CMK (cell line): ENCODE results near the gene SAYSD1.

ENCODE experiments used
- DNase-seq: peaks from one replicate; pipeline ENCODE4 v3.0.0-alpha.2; 2010; ENCODE audit warnings: low read depth

Gene SAYSD1

DNA sequence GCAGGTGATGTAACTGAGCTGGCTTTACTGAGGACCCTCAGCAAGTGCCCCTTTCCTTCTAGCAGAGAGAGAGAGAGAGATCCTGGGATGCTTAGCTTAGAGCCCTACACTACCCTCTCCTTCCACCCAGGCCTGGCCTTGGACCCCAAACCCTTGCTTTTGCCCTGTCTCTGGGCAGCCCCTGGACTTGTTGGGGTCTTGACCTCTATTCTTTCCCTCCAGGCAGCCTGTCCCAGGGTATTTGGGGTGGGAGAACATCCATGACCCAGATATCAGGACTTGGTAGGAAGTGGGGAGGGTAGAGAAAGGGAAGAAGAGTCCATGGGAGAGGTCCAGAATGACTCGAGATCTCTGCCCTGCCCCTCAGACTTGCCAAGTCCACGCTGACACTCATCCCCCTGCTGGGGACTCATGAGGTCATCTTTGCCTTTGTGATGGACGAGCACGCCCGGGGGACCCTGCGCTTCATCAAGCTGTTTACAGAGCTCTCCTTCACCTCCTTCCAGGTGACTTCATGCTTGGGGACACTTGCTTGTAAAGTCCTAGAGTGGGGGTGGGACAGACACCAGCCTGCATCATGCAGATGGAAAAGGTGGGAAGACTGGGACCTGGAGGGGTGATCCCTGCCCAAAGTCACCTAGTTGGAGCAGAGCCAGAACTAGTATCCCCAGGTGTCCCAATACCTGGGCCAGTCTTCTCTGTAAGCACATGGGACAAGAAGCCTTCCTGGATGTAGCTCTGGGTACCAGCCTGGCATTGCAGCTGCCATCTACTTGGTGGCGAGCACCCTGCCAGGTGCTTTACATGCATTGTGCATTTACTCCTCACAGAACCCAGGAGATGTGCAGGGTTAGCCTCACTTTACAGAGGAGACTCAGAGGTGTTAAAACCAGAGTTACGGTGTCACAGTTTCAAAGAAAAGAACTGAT, 35.5 kb downstream of the SAYSD1 start:
- no peak for DNase-seq

GRCh38 chr6:39078695-39079094, 36.3 kb downstream of the SAYSD1 start:
- DNase-seq: no peak

DNA sequence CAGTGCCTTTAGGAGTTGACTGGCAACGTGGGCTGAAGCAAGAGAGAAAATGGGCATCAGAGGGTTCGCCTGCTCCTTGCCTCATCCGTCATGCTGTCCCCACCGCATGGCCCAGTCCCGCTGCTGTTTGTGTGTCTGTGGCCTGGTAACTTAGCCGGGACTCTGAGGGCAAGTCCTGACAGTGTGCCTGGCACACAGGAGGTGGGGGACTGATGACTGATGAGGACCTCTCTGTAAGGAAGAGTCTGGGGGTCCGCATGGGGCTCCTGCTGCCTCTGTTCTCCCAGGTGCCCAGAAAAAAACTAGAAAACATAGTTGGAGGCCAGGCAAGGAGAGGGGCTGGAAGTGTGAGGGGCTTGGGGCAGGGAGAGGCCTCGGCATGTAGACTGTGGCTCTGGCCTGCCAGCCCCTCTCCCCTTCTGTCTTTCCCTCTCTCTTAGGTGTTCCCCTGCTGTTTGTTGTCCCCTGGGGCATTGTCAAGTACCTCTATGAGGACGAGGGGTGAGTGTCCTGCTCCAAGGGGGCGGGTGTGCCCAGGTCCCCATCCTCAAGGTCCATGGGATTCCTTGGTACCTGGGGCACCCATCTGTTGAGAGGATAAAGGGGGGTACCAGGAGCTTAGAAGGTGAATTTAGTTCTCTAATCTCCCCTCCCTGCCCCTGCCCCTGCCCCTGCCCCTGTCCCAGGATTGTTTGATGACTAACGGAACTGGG, 36.9 kb downstream of the SAYSD1 start:
- no peak for DNase-seq

DNA sequence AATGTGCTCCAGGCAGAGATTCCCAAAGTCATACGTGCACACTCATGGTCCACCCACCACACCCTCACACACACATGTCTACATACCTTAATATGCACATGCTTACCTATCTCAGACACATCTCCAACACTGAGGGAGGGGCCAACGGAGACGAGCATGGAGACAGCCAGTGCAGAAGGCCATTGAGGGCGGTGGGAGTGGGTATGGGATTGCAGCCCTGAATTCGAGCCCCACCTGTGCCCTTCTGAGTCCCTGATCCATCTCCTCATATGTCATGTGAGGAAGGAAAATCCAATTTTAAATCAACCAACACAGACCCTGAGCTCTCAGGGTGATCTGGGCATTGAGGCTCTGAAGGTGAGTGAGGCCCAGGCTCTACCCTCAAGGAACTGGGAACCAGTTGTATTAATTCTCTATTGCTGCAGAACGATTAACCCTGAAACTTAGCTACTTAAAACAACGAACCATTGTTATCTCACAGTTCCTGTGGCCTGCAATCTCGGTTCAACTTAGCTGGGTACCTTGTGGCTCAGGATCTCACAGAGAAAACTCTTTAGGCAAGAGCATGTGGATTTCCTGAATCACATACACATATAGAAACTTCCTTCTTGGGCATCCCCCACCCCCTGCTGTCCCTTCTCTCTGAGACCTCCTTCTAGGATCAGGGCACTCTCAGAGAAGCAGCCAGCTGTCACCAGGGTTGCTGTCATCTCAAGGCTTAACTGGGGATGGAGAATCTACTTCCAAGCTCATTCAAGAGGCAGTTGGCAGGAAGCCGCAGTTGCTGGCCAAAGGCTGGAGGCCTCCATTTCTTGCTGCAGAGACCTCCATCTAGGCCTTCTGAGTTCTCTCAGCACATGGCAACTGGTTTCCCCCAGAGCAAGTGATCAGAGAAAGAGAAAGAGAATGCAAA, 38.1 kb downstream of the SAYSD1 start:
- no peak for DNase-seq

GRCh38 chr6:39075807-39076622, 39.0 kb downstream of the SAYSD1 start:
- no peak for DNase-seq

- DNase-seq: no peak
Observed at GRCh38 chr6:39075010-39075686, 39.8 kb downstream of the SAYSD1 start.

GRCh38 chr6:39074486-39074885, 40.5 kb downstream of the SAYSD1 start:
- DNase-seq: no peak

DNA sequence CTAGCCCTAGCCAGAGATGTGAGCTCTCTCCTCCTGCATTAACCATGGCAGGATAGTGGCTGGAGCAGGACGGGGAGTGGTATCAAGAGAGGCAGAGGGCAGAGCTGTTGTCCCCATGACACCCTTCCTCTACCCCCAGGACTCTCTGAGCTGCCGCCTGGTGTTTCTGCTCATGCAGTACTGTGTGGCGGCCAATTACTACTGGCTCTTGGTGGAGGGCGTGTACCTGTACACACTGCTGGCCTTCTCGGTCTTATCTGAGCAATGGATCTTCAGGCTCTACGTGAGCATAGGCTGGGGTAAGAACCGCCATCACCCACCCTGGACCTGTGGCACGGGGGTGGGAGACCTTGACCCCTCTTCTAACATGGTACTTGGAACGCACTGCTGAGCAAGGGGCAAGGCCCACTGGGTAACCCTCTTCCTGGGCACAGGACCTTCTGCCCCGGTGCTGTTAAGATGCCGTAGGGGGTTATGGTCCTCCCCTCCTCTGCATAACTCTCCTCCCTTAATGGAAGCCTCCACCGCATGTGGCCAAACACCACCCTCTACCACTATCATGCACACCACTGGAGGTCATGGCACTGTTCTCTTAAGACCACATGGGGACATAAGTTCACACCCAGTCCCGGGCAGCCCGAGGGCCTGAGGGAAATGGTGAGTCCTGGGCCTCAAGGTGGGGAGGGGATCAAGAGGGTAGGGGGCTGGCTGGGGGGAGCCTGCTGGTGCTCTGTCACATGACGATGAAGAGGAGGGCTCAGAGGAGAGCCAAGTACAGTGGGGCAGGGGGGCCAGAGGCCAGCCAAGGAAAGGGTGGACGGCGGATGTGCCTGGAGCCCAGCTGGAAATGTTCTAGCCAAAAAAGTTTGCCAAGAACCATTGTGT, 41.3 kb downstream of the SAYSD1 start:
- DNase-seq: no peak

DNA sequence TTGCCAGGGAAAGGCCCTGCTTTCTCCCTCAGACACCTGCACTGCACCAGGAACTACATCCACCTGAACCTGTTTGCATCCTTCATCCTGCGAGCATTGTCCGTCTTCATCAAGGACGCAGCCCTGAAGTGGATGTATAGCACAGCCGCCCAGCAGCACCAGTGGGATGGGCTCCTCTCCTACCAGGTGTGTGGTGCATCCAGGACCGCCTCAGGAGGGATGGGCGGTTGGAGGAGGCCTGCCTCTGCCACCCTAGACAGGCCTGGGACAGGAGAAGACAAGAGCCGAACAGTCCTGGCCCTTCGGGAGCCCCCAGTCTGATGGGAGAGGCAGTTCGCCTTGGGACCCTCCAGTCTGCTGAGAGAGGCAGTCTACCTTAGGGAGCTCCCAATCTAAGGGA, 42.2 kb downstream of the SAYSD1 start:
- DNase-seq: no peak

DNA sequence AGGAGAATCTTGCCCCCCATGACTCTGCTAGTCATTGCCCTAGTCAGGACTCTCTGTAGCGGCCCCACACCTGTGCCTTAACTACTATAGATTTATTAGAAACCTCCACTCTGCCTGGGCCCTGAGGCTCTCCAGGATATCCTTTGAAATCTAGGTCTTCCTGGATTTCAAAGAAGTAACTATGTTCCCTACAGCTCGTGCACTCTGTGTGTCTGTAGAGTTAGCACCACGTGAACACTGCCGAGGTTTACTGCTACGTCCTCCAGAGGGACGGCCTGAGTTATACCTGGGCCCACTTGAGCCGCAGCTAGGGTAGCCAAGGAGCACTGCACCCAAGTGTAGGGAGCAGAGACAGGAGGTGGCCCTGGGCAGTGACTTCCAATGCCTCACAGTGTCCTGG, 46.6 kb downstream of the SAYSD1 start:
- DNase-seq: no peak

- no peak for DNase-seq
Observed at GRCh38 chr6:39065561-39065960, 49.4 kb downstream of the SAYSD1 start.

DNA sequence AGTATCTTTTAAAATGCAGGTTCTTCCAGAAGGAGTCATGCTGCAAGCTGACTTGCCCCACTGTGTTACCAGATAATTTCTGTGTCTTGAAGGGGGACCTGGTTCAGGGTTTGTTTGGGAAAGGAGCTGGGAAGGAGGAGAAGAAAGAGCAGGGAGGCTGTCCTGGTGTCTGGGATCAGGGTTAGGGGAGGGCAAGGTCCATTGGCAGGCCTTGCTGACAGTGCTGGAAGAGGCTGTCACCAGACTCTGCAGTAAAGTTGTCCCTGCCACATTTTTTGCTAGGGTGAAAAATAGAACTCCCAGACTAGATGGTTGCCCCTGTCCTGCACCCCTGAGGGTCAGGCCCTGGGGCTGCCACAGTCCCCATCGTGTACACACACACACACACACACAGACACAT, 51.5 kb downstream of the SAYSD1 start:
- no peak for DNase-seq

GRCh38 chr6:39062014-39062740, 52.8 kb downstream of the SAYSD1 start:
- DNase-seq: no peak

DNA sequence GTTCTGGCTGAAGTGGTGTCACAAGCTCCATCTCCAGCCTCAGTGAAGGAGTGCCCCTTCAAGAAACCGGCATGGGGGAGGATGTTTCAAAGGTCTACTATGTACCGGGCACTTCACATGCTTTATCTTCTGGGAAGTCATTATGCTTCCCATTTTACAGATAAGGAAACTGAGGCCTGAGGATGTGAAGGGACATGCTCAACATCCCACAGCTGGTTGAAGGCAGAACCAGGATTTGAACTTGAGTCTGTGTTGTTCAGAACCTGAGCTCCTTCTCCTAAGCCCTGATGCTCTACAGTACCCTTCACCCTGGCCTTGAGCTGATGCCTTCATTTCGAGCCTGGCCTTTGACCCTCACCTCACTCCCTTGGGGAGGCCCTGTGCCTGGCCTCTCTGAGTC, 53.4 kb downstream of the SAYSD1 start:
- no peak for DNase-seq

DNA sequence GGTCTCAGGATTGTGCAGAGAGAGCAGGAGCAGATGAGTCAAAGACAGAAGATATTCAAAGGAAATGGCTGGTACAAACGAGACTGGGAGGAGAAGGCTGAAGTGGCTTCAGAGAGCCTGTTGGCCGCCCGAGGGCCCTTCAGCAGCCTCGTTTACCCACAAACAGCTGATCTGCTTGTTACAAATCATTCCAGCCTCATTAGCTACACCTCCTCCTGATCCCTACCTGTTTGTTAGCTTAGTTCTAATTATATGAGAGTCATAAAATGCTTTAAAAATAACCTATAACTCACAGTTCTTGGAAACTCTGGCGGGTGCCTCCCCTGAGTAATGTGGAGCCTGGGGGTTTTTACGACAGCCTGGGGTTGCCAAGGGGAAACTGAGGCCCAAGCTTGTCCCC, 53.8 kb downstream of the SAYSD1 start:
- no peak for DNase-seq

DNA sequence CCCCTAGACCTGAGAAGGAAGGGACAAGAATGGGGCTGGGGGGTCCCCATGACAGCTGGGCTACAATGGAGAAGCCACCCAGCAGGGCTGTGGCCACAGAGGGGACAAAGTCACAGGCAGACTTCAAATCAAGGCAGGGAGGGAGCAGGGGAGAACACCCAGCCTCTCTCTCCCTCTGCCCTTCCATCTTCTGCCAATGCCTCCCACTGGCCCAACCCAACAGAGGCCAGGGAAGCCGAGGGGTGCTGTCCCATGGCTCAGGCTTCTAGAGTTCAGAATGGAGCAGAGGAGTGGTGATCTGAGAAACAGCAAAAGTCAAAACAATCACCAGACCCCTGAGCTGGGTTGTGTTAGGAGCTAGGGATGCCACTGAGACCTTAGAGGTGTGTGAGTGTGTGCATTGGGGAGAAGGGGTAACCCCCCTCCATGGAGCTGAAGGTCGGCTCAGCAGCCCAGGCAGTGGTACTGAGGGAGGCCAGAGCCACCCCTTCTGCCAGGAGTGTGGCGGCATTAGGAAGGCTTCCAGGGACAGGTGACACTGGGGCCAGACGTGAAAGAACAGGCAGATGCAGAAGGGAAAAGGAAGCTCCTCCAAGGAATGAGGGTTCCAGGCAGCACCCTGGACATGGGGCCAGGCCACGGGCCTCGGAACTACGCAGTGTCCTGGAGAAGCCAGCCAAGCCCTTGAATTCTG, 54.4 kb downstream of the SAYSD1 start:
- DNase-seq: no peak

GRCh38 chr6:39059496-39060310, 55.3 kb downstream of the SAYSD1 start:
- no peak for DNase-seq
